Keratinocyte (primary cell): ENCODE data around the gene PRDM8.

Source experiments
- EZH2 ChIP-seq: IDR thresholded peaks from one replicate; pipeline ENCODE4 v1.6.1; 2012; ENCODE audit warnings: inconsistent platforms, mild to moderate bottlenecking, low read length, moderate library complexity
- TF ChIP-seq, protein P1 (sequence below), 3 experiments: IDR thresholded peaks in 1 of 3; conservative IDR thresholded peaks in 1 of 3; optimal IDR thresholded peaks in 1 of 3; 2 replicates in 2 of 3; 3 replicates in 1 of 3; pipeline versions ENCODE3 to v1.5.1; 2011; ENCODE audit warnings: low read length in 3 of 3, mild to moderate bottlenecking in 3 of 3, moderate library complexity in 2 of 3, control low read depth in 1 of 3, inconsistent platforms in 1 of 3; ENCODE audit not compliant: insufficient read depth in 2 of 3; ENCODE audit errors: extremely low read depth in 1 of 3

- TF ChIP-seq, protein P1, sequence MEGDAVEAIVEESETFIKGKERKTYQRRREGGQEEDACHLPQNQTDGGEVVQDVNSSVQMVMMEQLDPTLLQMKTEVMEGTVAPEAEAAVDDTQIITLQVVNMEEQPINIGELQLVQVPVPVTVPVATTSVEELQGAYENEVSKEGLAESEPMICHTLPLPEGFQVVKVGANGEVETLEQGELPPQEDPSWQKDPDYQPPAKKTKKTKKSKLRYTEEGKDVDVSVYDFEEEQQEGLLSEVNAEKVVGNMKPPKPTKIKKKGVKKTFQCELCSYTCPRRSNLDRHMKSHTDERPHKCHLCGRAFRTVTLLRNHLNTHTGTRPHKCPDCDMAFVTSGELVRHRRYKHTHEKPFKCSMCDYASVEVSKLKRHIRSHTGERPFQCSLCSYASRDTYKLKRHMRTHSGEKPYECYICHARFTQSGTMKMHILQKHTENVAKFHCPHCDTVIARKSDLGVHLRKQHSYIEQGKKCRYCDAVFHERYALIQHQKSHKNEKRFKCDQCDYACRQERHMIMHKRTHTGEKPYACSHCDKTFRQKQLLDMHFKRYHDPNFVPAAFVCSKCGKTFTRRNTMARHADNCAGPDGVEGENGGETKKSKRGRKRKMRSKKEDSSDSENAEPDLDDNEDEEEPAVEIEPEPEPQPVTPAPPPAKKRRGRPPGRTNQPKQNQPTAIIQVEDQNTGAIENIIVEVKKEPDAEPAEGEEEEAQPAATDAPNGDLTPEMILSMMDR (optimal IDR thresholded peaks at IDR 0.05 in 1 of 3, IDR thresholded peaks at IDR 0.05 in 1 of 3, conservative IDR thresholded peaks at IDR 0.05 in 1 of 3; ENCODE audit: extremely low read depth in 1 of 3, insufficient read depth in 2 of 3, low read length in 3 of 3) = no peak
- TF ChIP-seq EZH2 = no peak
Observed at GRCh38 chr4:80253510-80253909, 56.2 kb downstream of the PRDM8 start.
